GM19452 (cell line): Measurements from ENCODE around the gene FGF10.

Source experiments
- ATAC-seq: cut with Tn5 transposase; IDR thresholded peaks from one replicate; pipeline ENCODE4 v1.9.1; 2021; ENCODE audit not compliant: unreplicated experiment

FGF10 gene

GRCh38 chr5:44260793-44261192 lies 128.4 kb downstream of the FGF10 start:
- no peak for ATAC-seq

DNA sequence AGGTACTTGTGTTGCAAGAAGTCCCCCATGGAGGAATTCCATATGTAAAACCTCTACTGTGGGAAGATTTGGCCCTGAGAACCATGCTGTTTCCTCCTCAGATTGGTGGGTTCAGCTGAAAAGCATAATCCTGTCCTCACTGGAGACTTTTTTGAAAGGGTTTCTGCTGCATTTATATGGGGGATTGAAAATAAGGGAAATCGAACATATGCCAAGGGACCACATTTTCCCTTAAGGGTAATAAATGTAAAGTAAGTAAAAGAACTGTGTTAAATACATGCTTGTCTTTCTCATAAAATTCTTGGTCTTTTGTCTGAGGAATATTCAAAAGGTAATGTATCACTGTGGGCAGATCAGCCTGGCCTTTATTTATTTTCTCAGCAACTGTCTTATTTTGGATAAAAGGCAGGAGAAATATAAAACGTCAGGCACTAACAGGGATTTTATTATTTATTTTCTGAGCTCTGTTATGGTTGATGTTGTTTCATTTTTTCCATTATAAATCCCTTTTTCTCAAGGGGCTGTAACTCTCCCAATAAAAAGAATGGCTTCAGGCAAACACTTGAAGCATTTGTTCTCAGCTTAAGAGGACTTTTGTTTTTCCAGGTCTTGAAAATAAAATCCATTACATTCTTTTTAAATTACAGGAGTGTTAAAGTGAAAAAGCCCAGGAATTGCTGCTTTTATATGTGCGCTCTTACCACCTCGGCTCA lies 131.4 kb downstream of the FGF10 start:
- ATAC-seq = no peak

DNA sequence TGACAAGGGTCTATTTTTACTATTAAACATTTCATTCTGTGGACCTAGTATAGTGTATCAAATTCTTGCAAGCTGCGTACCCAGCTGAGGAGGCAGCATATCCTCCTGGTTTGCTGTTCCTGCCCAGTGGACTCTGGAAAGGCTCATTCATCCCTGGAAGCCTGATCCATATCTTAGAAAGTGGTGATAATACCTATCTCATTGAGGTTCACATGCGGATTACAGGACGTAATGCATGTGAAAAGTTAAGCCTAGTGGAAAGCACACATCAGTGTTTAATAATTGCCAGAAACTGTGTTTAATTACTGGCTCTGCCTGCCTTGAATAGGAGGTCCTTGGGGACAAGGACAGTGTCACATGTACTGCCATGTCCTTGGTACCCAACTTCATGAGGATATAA lies 132.0 kb downstream of the FGF10 start:
- no peak for ATAC-seq
